HG03469 (cell line): ENCODE results near the gene GOLPH3.
"Not testable (repeated sequence)": the region's sequence is repeated elsewhere in the genome, so short reads cannot be mapped to it uniquely, and the experiment has no call there.

Experiments used
- ATAC-seq: cut with Tn5 transposase; IDR thresholded peaks from one replicate; pipeline ENCODE4 v1.9.1; 2021; ENCODE audit warnings: mild to moderate bottlenecking, moderate library complexity, moderate number of reproducible peaks; ENCODE audit not compliant: unreplicated experiment

Gene GOLPH3

GRCh38 chr5:32172186-32172911 is 1.8 kb downstream of the GOLPH3 start:
- not testable (repeated sequence) for ATAC-seq

GRCh38 chr5:32170303-32171151 is 3.6 kb downstream of the GOLPH3 start:
- no peak for ATAC-seq

GRCh38 chr5:32168460-32169033 is 5.6 kb downstream of the GOLPH3 start:
- no peak for ATAC-seq

- ATAC-seq = no peak
Measured at GRCh38 chr5:32165597-32165996, 8.5 kb downstream of the GOLPH3 start.

DNA sequence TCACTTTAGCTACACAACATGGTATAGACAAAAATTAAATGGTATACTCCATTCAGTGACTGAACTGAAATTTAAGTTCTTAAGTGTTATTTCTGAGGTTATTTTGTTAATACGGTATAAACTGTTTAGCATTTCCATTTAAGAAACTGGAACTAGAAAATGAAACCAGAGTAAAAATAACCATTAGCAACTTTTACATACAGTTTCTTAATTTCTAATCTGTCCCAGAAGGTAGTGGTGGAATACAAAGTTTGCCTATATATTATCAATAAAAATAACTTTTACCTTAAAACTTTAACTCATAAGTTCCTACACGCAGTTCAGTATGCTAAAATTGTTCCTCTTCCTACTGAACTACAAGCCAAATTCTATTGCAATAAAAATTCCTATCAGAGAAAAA is 10.3 kb downstream of the GOLPH3 start:
- ATAC-seq = no peak

- no peak for ATAC-seq
Measured at GRCh38 chr5:32163053-32163452, 11.1 kb downstream of the GOLPH3 start.

- ATAC-seq = no peak
Measured at GRCh38 chr5:32160228-32160627, 13.9 kb downstream of the GOLPH3 start.

DNA sequence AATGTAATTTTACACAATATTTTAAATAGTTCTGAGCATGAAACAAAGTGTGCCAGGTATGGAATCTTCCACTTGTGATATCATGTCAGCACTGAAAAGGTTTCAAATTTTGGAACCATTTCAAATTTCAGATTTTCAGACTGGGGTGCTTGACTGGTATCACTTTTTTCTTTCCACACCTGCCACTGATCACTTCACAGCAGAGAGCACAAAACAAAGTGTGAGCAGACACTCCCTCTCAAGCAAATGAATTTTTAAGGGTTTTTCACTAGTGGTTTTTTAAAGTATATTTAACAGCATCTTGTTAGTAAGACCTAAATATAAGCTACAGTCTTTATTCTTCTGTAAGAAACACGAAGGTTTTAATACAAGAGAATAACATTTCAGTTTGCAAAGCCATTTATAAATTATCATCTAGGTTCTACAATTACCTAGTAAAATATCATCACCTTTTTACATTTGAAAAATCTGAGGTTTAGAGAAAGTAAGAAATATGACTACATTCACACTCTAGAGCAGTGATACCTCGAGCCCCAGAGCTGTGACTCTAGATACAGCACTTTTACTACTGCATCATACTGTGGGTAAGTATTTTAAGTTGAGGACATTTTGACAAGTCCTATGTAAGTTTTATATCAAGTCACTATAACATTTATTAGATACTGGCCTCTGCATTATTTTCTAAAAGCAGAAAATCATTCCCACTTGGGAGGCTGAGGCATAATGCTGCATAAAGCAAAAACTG is 14.6 kb downstream of the GOLPH3 start:
- no peak for ATAC-seq

- ATAC-seq = no peak
Measured at GRCh38 chr5:32158679-32158975, 15.5 kb downstream of the GOLPH3 start.

DNA sequence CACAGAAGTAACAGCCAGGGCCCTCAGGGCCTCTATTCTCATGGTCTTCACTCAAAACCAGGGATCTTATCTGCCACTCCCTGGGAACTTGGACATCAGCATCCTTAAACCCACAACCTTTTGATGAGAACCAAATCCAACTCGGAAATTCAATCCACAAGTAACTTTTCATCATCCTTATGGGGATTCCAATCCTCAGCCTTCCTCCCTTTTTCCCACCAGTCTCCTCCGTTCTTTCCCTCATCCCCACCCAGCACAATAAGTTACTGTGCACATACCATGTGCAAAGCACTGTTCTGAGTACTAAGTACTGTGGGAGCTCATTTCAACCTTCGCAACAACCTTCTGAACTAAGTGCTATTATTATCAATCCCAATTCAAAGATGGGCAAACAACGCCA is 17.0 kb downstream of the GOLPH3 start:
- ATAC-seq = no peak

DNA sequence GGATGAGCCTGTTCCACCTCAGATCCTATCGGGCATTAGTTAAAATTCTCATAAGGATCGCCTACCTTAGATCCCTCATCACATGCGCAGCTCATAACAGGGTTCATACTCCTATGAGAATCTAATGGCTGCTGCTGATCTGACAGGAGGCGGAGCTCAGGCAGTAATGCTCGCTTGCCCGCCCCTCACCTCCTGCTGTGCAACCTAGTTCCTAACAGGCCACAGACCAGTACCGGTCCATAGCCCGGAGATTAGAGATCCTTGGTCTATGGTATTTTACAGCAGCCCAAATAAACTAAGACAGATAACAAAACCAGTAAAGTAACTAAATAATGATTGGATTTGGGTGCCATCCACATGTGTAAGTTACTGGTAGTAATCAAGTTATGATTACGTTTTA is 17.5 kb downstream of the GOLPH3 start:
- ATAC-seq = no peak

- ATAC-seq = no peak
Measured at GRCh38 chr5:32155211-32155610, 18.9 kb downstream of the GOLPH3 start.

- ATAC-seq = no peak
Measured at GRCh38 chr5:32153723-32154122, 20.4 kb downstream of the GOLPH3 start.

GRCh38 chr5:32151198-32151597 is 22.9 kb downstream of the GOLPH3 start:
- ATAC-seq = no peak

GRCh38 chr5:32150366-32150765 is 23.8 kb downstream of the GOLPH3 start:
- ATAC-seq = no peak

DNA sequence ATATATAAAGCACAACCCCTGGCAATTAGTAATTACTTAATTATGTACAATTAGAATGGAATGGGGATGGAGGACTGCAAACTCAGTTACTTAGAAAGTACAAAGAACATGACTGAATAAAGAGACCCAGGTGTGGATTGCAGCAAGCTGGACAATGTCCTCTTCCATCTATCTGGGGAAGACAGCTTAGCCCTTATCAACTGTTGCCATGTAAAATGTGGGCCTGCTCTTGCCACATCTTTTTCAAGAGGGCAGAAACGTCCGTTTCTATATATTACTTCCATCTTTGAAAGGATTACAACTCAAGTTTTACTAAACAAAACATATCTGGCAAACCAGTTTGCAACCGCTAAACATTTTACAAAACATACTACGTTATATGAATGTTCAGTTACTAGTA is 26.2 kb downstream of the GOLPH3 start:
- ATAC-seq = no peak

DNA sequence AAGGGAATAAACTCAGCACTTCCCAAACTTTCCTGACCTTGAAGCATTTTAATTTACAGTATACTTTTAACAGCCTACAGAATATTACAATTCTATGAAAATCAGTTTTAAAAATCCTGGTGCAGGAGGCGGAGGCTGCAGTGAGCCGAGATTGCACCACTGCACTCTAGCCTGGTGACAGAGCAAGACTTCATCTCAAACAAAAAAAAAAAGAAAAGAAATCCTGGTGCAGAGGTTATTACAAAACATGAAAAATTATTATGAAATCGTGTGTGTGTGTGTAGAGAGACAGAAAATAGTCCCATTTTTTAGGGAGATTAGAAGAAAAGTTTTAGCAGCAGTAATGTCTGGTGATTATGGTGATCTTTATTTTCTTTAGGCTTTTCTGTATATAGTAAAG is 26.9 kb downstream of the GOLPH3 start:
- ATAC-seq = no peak

GRCh38 chr5:32145378-32145777 is 28.7 kb downstream of the GOLPH3 start:
- no peak for ATAC-seq

- no peak for ATAC-seq
Measured at GRCh38 chr5:32144378-32145207, 29.5 kb downstream of the GOLPH3 start.

DNA sequence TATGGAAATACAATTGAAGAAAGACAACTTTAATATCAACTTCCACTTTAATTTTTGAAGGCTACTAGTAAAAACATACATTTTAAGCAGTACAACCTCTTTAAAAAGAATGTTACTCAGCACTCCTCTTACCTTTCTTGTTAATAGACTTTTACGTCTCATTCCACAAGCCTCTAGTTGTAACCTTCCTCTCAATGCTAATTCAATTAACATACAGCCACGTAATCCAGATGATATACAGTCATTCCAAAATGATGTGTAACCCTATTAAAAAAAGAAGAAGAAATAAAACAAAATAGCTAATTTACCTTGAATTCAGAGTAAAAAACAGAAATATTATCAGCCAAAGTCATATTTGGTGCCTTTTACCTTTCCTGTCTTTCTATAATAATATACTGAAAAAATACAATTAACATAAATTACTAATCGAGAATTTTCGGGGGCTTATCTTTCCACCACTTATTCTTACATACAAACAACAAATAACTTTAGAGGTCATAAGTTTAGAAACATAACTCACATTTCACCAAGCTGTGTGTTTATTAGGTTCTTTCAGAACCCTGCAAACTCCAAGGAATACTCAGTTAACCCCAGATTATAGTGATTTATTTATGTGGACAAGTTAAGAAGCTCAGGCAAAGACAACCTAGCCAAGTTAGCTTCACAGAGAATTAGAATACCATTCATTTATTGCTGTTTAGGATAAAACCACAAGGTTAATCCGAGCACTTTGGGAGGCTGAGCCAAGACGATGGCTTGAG is 30.3 kb downstream of the GOLPH3 start:
- ATAC-seq = no peak
